ENCODE measurements around the gene CRNKL1.
"Not testable (repeated sequence)": the region's sequence is repeated elsewhere in the genome, so short reads cannot be mapped to it uniquely, and the experiment has no call there.

The CRNKL1 gene

DNA sequence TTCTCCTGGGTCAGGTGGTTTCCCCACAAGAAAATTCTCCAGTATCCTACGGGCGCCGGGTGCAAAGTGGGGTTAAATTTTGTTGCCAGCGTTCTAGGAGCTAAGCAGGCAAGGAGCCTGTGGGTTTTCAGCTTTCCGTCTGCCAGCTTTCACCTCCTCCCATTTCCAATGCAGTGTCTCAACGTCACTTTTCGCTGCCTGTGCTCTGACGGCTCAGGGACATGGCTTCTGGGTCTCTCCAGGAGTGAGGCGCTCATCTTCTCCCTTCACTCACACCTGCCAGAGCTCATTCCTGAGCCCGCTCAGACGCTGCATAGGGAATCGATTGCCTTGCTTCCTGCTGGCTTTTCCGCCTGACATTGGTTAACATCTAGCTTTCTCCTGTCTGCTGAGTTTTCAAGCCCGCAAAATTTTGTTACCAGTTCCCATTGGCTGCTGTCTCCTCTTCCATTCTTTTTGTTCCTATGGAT lies 42.4 kb downstream of the CRNKL1 start:
- DNase-seq (ENCODE audit: extremely low spot score) = no peak
- TF ChIP-seq, protein P1, sequence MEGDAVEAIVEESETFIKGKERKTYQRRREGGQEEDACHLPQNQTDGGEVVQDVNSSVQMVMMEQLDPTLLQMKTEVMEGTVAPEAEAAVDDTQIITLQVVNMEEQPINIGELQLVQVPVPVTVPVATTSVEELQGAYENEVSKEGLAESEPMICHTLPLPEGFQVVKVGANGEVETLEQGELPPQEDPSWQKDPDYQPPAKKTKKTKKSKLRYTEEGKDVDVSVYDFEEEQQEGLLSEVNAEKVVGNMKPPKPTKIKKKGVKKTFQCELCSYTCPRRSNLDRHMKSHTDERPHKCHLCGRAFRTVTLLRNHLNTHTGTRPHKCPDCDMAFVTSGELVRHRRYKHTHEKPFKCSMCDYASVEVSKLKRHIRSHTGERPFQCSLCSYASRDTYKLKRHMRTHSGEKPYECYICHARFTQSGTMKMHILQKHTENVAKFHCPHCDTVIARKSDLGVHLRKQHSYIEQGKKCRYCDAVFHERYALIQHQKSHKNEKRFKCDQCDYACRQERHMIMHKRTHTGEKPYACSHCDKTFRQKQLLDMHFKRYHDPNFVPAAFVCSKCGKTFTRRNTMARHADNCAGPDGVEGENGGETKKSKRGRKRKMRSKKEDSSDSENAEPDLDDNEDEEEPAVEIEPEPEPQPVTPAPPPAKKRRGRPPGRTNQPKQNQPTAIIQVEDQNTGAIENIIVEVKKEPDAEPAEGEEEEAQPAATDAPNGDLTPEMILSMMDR (IDR thresholded peaks at IDR 0.05; ENCODE audit: control extremely low read depth, extremely low read depth, low read depth, missing control alignments) = no peak
- ChIA-PET CTCF (interaction anchor here (0.9 to 1.2 kb wide), 2 partner anchors 13 to 23 kb away, joined by 3 to 4 read pairs; no protein-coding TSS in a partner anchor), POLR2A (no interaction called here)

DNA sequence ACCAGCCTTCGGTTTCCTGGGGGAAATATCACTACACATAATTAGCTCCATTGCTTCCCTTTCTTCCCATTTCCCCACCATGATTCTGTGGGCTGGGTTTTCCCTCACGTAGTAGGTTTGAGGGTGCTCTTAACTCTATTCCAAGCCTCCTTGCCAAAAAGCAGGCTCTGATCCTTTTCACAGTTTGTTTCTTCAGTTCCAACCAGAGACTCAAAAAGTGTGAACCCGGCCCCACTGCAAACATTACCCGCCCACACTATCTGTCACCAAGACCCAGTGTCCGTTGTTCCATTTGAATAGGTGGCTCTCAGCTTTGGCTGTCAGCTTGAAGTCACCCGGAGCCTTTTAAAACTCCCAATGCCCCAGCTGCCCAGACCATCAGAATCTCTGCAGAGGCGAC lies 46.9 kb downstream of the CRNKL1 start:
- ChIA-PET POLR2A (interaction anchor here (0.6 kb wide), 1 partner anchor 35 kb away, joined by 3 read pairs; no protein-coding TSS in a partner anchor), CTCF (no interaction called here)
- no peak for DNase-seq (ENCODE audit: extremely low spot score)
- TF ChIP-seq, protein P1 (IDR thresholded peaks at IDR 0.05; ENCODE audit: control extremely low read depth, extremely low read depth, low read depth, missing control alignments) = no peak

DNA sequence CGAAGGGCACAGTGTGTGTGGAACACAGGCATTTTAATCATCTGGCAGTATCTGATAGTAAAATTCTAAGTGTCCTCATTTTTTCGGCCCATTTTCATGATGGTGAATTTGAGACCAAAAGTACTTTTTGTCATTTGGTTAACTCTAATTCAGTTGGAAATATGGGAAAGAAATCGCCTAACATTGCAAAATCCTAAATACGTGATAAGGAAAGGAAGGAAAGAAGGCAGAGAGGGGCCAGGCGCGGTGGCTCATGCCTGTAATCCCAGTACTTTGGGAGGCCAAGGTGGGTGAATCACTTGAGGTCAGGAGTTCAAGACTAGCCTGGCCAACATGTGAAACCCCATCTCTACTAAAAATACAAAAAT lies 48.3 kb downstream of the CRNKL1 start:
- DNase-seq (ENCODE audit: extremely low spot score); POLR2A ChIA-PET: not testable (repeated sequence)
- CTCF ChIA-PET = interaction anchor here (0.8 to 1.4 kb wide), 3 partner anchors 10 to 14 kb away, joined by 3 read pairs; no protein-coding TSS in a partner anchor

DNA sequence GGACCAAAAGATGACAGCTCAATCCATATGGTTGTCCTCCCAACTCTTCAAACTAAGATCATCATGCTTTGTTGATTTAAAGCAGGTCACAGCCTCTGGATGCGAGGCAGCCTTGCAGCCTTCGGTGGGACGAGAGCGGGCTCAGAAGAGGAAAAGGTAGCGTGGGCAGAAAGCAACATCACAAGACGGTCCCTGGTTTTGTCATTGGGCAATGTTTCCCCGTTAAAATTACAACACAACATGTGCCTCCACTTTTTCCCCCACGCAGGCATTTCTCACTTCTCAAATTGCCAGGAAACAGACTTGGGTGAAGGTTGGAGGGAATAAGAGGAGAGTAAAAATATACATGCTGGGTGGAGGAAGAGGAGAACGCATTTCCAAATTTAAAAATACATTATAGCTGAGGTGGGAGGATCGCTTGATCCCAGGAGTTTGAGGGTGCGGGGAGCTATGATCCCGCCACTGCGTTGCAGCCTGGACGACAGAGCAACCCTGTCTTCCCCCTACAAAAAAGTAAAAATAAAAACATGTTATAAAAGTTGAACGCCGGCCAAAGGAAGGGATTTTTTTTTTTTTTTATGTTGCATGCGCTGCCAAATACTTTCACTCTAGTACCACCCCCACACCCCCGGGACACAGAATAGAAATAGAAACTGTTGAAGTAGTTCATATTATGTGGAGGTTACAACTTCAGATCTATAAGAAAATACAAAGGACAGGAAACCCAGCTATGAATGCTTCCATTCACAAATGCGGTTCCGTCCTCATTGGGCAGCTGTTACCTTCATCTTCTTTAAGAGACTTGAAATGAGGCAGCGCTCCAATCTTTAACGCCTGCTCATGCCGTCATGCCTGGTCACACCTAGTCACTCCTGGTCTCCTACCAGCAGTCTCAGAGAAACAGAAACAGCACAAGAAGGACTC lies 49.0 kb downstream of the CRNKL1 start:
- TF ChIP-seq, protein P1 (IDR thresholded peaks at IDR 0.05; ENCODE audit: control extremely low read depth, extremely low read depth, low read depth, missing control alignments) = no peak
- peak; percentile 29 for DNase-seq (ENCODE audit: extremely low spot score)
- CTCF ChIA-PET = interaction anchor here (1.0 to 1.4 kb wide), 4 partner anchors 10 to 217 kb away, joined by 3 read pairs; partner anchors contain the start of gene NAA20
- POLR2A ChIA-PET = no interaction called here

DNA sequence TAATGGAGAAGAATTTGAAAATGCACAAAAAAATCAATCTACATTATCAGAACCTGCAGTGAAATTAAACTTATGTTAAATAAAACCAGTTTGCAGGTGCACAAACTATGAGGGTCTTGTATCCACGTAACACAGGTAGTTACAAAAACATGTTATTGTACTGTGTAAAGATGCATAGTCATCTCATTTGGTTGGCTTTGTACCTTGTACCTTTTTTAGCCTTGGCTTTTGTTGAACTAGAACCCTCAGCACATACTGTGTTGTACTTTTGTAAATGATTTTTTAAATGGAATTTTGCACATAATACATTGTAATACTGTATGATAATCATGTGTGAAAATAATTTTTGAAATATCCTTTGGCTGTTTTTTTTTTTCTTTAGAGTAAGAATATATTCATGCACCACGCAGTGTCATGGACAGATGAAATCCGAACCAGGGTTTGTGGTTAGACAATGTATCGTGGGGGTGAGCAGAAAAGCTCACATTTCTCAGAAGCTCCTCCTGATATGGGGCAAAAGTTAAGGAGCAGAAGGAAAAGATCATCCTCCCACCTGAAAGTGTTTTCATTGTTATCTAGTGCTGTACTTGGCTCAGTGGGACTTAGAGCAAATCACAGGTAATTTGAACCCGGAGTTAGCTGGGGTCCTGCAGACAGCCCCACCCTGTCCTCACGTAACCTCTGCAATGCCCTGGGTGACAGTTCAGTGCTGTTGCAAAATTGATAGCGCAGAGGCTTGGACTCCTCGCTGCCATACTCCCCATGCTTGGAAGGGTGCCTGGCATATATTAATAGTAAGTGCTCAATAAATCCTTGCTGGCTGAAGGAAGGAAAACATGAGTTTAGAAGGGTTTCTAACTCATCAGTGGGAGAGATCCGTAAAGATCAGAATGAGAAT lies 49.9 kb downstream of the CRNKL1 start:
- ChIA-PET CTCF (interaction anchor here (1.0 to 1.4 kb wide), 3 partner anchors 9 to 216 kb away, joined by 3 read pairs; partner anchors contain the start of gene NAA20), POLR2A (no interaction called here)
- TF ChIP-seq, protein P1 (IDR thresholded peaks at IDR 0.05; ENCODE audit: control extremely low read depth, extremely low read depth, low read depth, missing control alignments) = no peak
- DNase-seq (ENCODE audit: extremely low spot score) = no peak

DNA sequence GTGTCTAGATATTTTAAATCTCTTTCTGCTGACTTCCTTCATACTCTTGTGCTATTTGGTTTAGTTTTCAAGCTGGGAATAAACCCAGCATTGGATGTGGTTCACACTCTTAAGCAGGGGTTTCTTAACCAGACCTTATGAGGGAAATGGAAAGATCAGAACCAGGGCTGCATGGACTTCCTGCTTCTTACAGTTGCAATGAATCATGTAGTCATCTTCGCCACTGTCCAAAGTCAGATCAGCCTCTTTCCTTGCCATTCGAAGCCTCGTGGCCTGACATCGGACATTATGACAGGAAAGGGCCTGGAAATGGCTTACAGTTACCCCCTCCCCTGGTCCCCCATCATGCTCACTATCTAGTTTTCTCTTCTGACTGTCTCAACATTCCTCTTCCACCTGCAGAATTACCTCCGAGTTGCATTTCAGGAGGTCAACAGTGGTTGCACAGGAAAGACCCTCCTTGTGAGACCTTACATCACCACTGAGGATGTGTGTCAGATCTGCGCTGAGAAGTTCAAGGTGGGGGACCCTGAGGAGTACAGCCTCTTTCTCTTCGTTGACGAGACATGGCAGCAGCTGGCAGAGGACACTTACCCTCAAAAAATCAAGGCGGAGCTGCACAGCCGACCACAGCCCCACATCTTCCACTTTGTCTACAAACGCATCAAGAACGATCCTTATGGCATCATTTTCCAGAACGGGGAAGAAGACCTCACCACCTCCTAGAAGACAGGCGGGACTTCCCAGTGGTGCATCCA lies 51.9 kb downstream of the CRNKL1 start:
- POLR2A ChIA-PET = no interaction called here
- CTCF ChIA-PET = interaction anchor here (0.9 to 4.1 kb wide), 4 partner anchors 11 to 94 kb away, joined by 3 to 20 read pairs (median 4); partner anchors contain the start of gene NAA20
- TF ChIP-seq, protein P1 (IDR thresholded peaks at IDR 0.05; ENCODE audit: control extremely low read depth, extremely low read depth, low read depth, missing control alignments) = no peak

More for the DNA sequence above, 51.9 kb downstream of the CRNKL1 start:
- DNase-seq (ENCODE audit: extremely low spot score) = no peak

Measured in GM10248 (cell line).